ENCODE measurements around the gene FBXO34. TPM values are rescaled to one million over a fixed set of nuclear protein-coding genes. Genes with fewer than 3 reads are reported as not detected.

FBXO34 gene
- total RNA-seq, 2 donors from 2014 or later, result 44.1 to 51.6 TPM

GRCh38 chr14:55248411-55248810 lies 22.8 kb upstream of the FBXO34 start:
- Mint-ChIP-seq H3K27me3 (ENCODE audit: insufficient read depth) (peaks cover 13% of the 10 kb centered on the region), H3K9me3 (no peaks in the 10 kb centered on the region)
- 95% methylated on average over 3 to 4 of the region's 4 CpGs for WGBS, 2 experiments (ENCODE audit: insufficient coverage in 1 of 2, insufficient read length in 1 of 2)

GRCh38 chr14:55249423-55249822 lies 21.8 kb upstream of the FBXO34 start:
- no peak for DNase-seq
- no peaks in the 10 kb centered on the region for H3K9me3 ChIP-seq (ENCODE audit: control insufficient read depth, low read length)
- H3K36me3 Mint-ChIP-seq (ENCODE audit: low read depth), result no peaks in the 10 kb centered on the region
- H3K4me3 Mint-ChIP-seq, result no peak overlapping the region
- H3K4me3 ChIP-seq (ENCODE audit: low read length), result no peak overlapping the region
- no peak overlapping the region for H3K9ac ChIP-seq (ENCODE audit: extremely low read depth, low read length, poor library complexity, severe bottlenecking)
- H3K4me1 ChIP-seq (ENCODE audit: control insufficient read depth, insufficient read depth, low read length), result no peaks in the 10 kb centered on the region
- no peaks in the 10 kb centered on the region for H3K9me3 Mint-ChIP-seq
- H3K27me3 Mint-ChIP-seq (ENCODE audit: insufficient read depth), result peaks cover 11% of the 10 kb centered on the region
- no peaks in the 10 kb centered on the region for H3K4me1 Mint-ChIP-seq
- H3K27ac Mint-ChIP-seq, result no peak overlapping the region
- TF ChIP-seq CTCF (conservative IDR thresholded peaks at IDR 0.05), result no peak
- WGBS, 2 experiments (ENCODE audit: insufficient coverage in 1 of 2, insufficient read length in 1 of 2), result 85% methylated on average over 3 to 4 of the region's 4 CpGs
- H3K36me3 ChIP-seq (ENCODE audit: control insufficient read depth, insufficient read depth, low read length), result no peaks in the 10 kb centered on the region
- H3K27me3 ChIP-seq (ENCODE audit: control insufficient read depth, insufficient read depth, low read length, poor library complexity, severe bottlenecking), result peaks cover 7% of the 10 kb centered on the region
- H3K27ac ChIP-seq (ENCODE audit: low read depth, low read length), result no peak overlapping the region

More at GRCh38 chr14:55248411-55248810, 22.8 kb upstream of the FBXO34 start:
- H3K27ac Mint-ChIP-seq, result no peak overlapping the region
- H3K9ac ChIP-seq (ENCODE audit: extremely low read depth, low read length, poor library complexity, severe bottlenecking), result no peak overlapping the region
- H3K4me1 ChIP-seq (ENCODE audit: control insufficient read depth, insufficient read depth, low read length), result no peaks in the 10 kb centered on the region
- no peak for TF ChIP-seq CTCF (conservative IDR thresholded peaks at IDR 0.05)
- H3K36me3 Mint-ChIP-seq (ENCODE audit: low read depth), result no peaks in the 10 kb centered on the region
- DNase-seq, result no peak
- peaks cover 7% of the 10 kb centered on the region for H3K27me3 ChIP-seq (ENCODE audit: control insufficient read depth, insufficient read depth, low read length, poor library complexity, severe bottlenecking)
- no peaks in the 10 kb centered on the region for H3K9me3 ChIP-seq (ENCODE audit: control insufficient read depth, low read length)
- no peaks in the 10 kb centered on the region for H3K4me1 Mint-ChIP-seq
- no peak overlapping the region for H3K4me3 ChIP-seq (ENCODE audit: low read length)
- H3K4me3 Mint-ChIP-seq, result no peak overlapping the region
- no peak overlapping the region for H3K27ac ChIP-seq (ENCODE audit: low read depth, low read length)
- H3K36me3 ChIP-seq (ENCODE audit: control insufficient read depth, insufficient read depth, low read length), result no peaks in the 10 kb centered on the region

GRCh38 chr14:55253276-55253675 lies 17.9 kb upstream of the FBXO34 start:
- H3K36me3 Mint-ChIP-seq (ENCODE audit: low read depth), result no peaks in the 10 kb centered on the region
- H3K27ac Mint-ChIP-seq, result no peak overlapping the region
- no peak overlapping the region for H3K4me3 Mint-ChIP-seq
- no peak overlapping the region for H3K4me3 ChIP-seq (ENCODE audit: low read length)
- no peak for TF ChIP-seq CTCF (conservative IDR thresholded peaks at IDR 0.05)
- no peaks in the 10 kb centered on the region for H3K36me3 ChIP-seq (ENCODE audit: control insufficient read depth, insufficient read depth, low read length)
- no peak for DNase-seq
- H3K27ac ChIP-seq (ENCODE audit: low read depth, low read length), result no peak overlapping the region
- no peaks in the 10 kb centered on the region for H3K9me3 ChIP-seq (ENCODE audit: control insufficient read depth, low read length)
- no peaks in the 10 kb centered on the region for H3K9me3 Mint-ChIP-seq
- peaks cover 9% of the 10 kb centered on the region for H3K27me3 Mint-ChIP-seq (ENCODE audit: insufficient read depth)
- peaks cover 7% of the 10 kb centered on the region for H3K27me3 ChIP-seq (ENCODE audit: control insufficient read depth, insufficient read depth, low read length, poor library complexity, severe bottlenecking)
- no peaks in the 10 kb centered on the region for H3K4me1 ChIP-seq (ENCODE audit: control insufficient read depth, insufficient read depth, low read length)
- no peaks in the 10 kb centered on the region for H3K4me1 Mint-ChIP-seq
- 83 to 93% methylated on average over 1 to 5 of the region's 5 CpGs for WGBS, 2 experiments (ENCODE audit: insufficient coverage in 1 of 2, insufficient read length in 1 of 2)
- H3K9ac ChIP-seq (ENCODE audit: extremely low read depth, low read length, poor library complexity, severe bottlenecking), result no peak overlapping the region
